Embryonic facial prominence (tissue), 1 donor: ENCODE data around the gene CASK.
A peak's percentile ranks its signal among the peaks of the same experiment; 100 is the strongest.

Experiments used
- DNase-seq: peaks from one replicate; pipeline ENCODE4 v3.0.0-alpha.2; 2016; ENCODE audit errors: extremely low spot score

Gene CASK, protein sequence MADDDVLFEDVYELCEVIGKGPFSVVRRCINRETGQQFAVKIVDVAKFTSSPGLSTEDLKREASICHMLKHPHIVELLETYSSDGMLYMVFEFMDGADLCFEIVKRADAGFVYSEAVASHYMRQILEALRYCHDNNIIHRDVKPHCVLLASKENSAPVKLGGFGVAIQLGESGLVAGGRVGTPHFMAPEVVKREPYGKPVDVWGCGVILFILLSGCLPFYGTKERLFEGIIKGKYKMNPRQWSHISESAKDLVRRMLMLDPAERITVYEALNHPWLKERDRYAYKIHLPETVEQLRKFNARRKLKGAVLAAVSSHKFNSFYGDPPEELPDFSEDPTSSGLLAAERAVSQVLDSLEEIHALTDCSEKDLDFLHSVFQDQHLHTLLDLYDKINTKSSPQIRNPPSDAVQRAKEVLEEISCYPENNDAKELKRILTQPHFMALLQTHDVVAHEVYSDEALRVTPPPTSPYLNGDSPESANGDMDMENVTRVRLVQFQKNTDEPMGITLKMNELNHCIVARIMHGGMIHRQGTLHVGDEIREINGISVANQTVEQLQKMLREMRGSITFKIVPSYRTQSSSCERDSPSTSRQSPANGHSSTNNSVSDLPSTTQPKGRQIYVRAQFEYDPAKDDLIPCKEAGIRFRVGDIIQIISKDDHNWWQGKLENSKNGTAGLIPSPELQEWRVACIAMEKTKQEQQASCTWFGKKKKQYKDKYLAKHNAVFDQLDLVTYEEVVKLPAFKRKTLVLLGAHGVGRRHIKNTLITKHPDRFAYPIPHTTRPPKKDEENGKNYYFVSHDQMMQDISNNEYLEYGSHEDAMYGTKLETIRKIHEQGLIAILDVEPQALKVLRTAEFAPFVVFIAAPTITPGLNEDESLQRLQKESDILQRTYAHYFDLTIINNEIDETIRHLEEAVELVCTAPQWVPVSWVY

DNA sequence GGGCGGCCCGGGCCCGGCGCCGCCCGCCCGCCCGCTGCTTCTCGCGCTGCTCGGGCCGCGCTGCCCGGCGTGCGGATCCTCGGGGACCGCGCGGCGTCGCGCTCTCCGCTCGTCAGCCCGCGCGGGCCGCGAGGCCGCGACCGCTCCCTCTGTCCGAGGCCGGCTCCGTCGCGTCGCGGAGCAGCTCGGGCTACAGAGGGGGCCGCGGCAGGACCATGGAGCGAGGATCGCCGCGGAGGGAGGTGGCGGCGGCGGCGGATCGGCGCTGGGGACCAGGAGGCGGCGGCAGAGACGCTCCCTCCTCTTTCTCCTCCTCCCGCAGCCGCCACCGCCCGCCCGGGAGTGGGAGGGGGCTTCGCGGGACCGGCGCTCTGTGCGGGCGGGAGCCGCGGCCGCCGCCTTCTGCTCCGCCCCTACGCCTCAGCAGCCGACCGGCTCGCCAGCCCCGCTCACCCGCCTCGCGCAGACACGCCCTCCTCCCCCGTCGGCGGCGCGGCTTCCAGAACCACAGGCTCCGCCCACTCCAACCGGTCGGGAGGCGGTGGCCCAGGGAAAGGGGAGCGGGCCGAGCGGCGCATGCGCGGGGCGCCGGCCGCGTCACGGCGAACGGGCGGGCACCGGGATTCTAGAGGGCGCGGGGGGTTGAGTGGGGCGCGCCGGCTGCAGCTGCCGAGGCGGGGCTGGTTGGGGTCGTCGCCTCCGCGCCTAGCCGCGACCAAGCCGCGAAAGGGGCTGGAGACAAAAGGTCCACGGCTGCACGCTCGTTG is at the start of gene CASK:
Gene CASK, minus strand, starts transcription at position 344 of the 767 bp plus-strand sequence. CDS start 566 bp downstream, outside the sequence.
- peak; percentile 85 for DNase-seq

DNA sequence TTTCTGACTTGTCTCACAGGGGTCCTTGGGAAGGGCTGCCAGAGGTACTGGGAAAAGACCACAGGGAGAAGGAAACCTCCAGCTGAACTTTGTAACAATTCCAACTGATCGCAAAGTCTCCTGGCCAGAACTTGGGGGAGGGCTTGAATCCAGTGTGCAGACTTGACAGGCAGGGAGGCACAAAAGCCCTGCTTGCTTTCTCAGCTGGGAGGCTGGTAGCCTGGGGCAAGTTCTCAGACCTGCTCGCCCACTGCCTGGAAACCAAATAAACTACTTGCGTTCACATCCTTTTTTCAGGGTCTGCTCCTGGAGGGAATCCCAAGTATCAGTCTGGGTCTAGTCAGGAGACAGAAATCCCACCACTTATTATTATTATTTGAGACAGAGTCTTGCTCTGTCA is 48.0 kb upstream of the CASK start:
- DNase-seq = no peak

DNA sequence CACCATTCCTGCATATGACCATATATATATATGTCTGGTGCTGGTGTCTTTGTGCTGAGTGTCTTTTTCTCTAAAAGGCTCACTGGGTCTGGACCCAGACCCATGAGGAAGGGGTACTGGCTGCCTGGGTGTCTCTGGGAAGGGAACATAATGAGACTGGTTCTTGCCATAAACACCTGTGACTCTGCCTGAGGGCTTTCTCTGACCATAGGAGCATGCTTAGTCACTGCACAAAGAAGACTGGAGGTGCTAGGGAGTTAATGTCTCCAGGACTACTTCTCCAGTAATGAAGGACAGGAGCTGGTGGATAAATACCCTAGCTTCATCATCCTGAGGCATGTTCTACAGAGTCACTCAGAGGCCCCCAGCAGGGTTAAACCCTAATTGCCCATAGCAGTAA is 47.1 kb upstream of the CASK start:
- no peak for DNase-seq

DNA sequence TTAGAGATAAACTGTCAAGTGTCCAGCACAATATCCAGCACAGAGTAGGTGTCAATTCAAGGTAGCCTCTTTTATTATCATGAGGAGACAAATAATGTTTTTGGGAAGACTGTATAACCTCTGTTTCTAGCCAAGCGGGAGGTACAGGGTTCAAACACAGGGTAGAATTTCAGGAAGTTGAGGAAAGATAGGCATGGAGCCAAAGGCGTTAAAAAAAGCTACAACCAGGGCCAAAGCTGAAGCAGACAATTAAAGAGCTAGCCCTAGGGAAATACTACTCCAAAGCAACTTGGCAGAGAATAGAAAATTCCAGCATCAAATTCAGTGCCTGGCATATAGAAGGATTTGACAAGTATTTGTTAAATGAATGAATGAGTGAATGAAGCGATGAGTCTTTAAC is 40.0 kb upstream of the CASK start:
- DNase-seq = no peak

DNA sequence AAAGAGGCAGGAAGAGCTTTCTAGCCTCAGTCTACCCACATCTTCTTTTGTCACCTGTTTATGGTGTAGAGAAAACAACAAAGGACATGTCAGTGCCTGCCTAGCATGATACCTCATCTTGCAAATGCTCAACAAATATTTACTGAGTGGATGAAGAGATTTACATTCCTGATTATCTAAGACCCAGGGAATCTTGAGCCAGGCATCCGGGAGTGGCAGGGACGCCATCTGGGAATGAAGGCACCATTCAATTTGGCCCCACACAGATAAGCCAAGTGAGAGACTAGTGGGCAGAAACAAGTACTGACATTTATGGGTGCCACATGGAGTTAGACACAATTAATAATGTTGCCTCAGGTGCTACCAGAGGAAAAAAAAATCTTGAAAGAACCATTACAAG is 36.8 kb upstream of the CASK start:
- no peak for DNase-seq

DNA sequence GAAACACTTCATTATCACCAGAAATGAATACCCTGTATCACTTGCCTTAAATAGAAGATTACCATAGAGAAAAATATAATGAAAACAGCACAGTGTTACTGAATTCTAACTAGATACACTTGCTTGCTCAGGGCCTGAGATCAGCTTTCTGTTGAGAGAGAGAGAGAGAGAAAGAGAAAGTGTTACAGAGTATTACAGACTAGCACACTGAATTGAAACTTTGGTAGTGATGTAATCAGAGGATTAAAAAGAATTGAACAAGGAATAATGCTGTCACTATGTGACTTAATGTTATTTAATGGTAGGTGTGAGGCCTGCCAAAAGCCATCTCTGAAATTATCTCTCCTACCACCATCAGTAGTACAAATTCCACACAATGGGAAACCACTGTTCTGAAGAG is 35.5 kb upstream of the CASK start:
- no peak for DNase-seq

DNA sequence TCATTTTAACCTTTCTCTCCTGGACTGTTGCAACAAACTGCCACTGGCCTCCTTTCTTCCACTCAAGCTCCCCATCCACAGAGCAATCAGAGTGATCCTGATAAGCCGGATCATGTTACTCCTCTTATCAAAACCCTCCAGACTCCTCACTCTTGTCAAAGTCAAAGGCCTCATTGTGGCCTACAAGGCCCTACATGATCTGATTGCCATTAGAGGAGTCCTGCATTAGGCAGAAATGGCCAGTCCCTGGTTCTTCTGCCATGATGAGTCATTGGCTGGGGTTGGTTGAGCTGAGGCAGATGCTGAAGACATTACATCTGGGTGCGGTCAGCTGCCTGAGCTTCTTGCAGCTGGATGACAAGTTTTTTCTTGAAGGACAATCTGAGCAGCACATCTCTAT is 32.7 kb upstream of the CASK start:
- DNase-seq = no peak

DNA sequence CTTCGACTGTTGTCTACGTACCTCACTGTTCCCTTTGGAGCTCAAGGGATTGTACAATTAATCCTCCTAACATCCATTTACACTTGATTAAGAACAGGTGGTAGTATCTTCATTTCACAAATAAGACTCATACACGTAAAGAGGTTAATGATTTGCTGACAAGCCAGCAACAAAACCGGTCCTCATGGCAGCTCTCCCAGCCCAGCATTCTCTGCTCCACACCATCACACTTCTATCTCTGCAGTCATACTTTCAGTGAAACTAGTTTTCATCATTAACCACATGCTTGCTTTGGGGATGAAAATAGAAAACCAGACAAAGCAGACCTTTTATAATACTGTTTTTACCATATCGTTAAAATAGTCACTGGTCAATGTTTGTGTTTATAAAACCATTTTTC is 28.7 kb upstream of the CASK start:
- no peak for DNase-seq

DNA sequence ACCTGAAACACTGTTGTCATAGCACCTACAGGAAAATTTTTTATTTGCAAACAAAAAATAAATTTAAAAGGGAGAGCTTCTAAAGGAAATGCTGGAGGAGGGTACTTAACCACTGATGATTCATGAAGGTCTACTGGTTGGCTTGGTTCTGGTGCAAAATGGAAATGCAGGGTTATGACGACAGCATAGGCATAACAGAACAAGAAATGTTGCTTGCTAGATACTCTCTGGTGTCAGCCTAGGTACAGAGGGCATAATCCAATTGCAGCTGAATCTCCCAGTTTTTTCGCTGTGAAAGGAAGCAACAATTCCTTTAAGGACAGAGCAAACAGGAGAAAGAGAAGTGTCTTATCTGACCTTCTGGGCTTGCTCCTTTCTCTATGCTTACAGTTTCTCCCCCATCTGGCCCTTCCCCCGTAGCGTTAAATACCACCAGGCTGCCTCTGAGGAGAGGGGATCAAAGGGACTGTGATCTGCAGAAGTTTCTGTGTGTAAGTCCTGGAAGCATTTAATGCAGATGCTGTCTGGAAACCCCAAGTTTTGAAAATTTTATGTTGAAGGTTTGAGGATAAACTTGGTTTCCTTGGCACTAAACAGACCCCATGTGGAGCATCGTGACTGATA is 23.7 kb upstream of the CASK start:
- DNase-seq = no peak

DNA sequence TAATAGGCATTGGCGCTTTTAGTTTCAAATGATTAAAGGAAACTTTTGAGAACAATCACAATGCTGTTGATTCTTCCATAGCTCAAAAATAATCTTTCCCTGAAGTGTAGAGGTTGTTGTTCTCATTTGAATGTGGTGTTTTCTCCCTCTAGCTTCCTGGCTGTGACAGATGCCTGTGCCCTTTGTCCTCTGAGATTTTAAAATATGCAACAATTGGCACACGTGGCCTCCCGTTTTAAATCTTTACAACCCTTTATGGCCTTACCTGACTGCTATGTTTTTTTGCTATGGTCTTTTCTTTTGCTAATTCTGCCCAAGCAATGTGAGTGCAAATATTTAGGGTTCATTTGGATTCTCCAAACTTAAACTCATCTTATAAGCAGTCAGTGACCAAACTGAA is 22.9 kb upstream of the CASK start:
- DNase-seq = no peak

DNA sequence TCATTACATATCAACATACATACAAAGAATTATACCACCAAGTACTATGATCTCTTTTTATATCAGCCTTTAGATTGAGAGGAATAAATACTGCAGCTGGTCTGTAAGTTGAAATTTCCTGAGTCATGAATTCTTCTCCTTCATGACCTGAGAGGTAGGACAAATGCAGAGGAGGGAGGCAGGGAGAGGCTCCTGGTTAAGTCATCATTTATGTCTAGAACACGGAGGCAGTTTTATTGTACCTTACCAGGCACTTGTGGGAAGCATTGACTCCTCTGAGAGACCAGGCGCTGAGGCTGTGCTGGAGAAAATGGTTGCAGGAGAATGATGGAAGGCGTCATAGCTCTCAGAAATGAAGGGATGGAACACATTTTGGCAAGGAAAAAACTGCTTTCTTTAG is 12.5 kb upstream of the CASK start:
- no peak for DNase-seq

DNA sequence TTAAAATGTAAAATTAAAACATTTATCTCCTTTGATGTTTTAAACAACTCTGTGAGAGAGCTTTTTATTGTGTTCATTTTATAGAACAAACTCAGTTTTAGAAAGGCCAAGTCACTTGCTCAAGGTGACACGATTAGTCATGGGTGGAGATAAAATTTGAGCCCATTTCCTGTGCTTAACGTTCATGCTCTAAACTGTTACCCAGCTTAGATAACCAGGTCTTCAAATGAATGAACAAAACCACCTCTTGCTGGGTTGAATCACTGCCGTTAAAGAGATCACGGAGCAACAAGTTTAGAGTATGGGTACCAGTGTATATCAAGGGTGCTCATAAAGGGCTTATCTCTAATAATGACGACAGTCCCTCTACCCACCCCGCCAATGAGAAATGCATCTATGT is 10.2 kb upstream of the CASK start:
- no peak for DNase-seq

DNA sequence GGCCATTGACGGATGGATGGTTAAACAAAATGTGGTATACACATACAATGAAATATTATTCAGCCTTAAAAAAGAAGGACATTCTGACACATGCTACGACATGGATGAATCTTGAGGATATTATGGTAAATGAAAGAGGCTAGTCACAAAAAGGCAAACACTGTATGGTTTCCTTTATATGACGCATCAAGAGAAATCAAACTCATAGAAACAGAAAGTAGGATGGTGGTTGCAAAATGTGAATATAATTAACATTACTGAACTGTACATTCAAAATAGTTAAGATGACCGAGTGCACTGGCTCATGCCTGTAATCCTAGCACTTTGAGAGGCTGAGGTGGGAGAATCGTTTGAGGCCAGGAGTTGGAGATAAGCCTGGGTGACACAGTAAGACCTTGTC is 9.5 kb upstream of the CASK start:
- DNase-seq = no peak

DNA sequence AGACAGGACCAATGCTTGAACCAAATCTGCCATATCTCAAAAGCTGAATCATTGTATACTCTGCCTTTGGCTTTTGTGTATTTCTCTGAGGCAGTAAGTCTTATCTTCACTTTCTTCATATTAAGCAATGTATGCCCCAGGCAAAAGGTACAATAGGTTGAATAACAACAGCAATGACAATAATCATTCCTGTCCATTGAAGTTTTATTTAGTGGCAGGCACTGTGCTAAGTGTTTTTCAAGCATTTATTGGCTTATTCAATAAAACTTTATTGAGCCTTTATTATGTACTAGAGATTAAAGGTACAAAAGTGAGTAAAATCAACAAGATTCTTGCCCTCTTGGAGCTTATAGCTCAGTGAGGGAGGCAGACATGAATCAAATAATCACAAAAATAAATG is 8.2 kb upstream of the CASK start:
- no peak for DNase-seq

DNA sequence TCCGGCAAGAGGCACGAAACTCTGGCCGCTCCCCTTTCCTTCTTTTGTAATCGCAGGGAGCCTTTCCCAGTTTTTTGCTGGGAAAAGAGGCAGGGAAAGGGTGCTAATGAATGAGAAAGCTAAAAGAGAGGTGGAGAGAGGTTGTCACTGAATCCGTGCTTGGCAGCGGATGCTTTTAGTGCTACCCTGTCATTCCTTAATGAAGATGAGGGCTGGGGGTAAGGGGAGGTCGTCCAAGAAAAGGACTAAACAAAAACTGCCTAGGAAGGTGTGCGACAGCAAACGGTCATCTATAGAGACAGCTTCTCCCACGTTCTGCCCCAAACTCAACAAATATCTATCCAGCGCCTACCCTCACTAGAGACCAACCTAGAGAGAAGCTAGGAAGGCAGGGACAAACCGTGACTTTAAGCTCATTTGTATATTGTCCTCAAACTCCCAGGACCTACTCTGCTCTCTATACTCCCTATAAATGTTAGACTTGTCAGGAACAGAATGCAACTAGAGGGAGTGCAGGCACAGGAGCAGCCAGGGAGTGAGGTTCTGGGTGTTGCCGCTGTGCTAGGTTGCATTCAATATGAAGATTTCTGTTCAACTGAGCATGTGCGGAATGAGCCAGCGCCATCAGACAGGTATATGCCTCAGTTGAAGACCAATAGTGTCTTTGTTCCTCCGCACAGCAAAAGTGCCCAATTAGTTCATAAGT is 777 bp upstream of the CASK start:
- no peak for DNase-seq

DNA sequence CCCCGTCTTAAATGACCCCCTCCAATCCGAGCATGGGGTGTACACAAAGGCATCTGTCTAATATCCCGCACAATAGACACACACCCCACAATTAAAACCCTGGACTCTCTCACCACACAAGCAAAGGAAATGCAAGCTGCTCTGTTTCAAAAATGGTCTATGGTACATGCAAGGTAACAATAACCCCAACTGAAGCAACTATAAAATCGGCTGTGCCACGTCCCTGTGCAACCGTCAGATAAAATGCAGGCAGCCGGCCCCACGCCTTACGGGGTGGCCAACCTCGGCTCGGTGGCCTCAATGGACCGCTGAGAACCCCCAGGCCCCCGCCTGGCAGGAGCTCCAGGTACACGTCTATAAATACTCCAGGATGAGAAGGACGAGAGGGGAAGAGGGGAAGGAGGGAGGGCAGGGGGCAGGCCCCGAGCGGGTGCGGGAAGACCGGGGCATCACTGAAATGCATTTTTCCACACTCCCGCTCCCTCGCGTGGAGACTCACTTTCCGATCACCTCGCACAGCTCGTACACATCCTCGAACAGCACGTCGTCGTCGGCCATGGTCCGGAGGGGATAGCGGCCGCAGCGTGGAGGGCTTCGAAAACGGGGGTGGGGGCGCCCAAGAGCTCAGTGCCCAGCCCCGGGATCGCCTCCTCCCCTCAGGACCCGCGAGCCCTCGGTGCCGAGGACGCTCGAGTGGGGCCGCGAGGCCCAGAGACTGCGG is 763 bp downstream of the CASK start:
- DNase-seq = no peak

DNA sequence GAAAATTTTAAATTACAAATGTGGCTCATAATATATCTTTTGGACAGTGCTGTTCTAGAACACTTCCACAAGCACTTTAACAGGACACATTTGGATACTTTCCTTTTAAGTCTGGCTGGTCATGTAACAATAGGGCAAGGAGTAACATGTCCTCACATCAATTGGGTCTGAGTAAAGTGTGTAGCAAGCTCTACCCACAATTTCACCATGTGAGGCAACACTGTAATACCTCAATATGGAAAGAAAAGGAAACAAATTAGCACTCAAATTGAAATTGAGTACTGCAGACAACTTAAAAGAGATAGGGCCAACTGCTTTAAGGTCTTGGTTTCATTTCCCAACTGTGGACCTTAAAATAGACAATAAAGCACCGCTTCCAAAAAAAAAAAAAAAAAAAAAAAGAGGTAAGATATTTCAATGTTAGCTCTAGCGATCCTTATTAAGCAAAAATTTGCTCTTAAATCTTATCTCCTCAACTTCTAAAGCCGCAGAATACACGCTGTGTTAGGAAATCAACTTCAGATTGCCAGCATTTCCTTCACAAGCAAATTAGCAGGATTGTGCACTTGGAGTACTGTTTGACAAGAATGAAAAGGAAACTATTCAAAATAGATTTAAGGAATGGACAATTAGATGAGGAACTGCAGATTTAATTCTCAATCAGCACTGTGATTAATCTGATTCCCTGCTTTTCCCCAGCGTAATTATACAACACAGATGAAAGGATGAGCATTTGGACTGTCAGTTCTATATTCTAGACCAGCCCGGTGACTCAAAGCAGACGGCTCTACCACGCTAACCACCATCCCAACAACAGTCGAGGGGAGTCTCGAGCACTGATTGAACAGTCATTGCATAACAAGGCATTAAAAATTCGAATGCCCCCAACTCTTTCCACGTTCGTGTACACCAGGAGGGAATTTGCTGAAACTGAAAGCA is 1.6 kb downstream of the CASK start:
- no peak for DNase-seq

DNA sequence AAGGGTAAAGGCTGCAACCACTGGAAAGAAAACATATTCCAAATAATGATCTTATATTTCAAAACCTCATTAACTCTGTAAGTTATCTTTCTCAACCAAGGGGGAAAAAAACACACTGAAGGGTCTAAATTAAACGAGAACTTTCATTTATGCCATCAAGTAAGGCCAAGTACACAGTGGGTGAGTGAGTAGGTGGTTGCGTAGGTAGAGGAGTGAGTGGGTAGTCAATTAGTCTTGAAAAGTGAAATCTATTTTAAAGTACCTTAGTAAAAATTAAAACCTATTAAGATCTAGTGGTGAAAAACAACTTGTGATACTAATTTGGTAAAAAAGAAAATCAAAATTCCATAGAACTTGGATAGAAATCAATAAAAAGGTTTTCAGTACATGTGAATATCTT is 3.5 kb downstream of the CASK start:
- no peak for DNase-seq

DNA sequence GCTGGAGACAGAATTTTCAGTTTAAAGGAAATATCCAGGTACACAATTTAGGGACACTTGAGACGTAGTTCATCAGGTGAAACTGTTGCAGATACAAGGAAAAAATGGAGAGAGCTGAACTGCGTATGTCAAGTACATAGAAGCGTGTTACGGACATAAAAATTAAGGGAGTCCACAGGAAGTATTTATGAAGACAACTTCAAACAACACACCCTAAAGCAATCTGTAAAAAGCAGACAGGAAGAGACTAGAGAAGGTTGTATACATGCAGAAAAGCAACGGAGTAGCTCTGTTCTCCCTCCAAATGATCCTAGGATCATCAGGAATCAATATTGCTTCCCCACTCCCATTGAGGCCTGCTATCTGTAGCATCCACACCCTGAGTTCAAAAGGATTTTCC is 5.8 kb downstream of the CASK start:
- no peak for DNase-seq
